ENCODE data around the gene ENAH. TPM values are rescaled to one million over a fixed set of nuclear protein-coding genes. Genes with fewer than 3 reads are reported as not detected.

ENAH gene
- total RNA-seq, 1 experiment from 2014 or later: 285 TPM

- Histone ChIP-seq H3T11ph (ENCODE audit: low read length) (no peak overlapping the region), H4K5ac (ENCODE audit: insufficient read length, low read depth, low read length) (no peak overlapping the region), H3K23ac (ENCODE audit: insufficient read length, low read depth, low read length) (no peak overlapping the region), H3K23me2 (ENCODE audit: insufficient read length, low read depth, low read length, poor library complexity, severe bottlenecking) (no peaks in the 10 kb centered on the region), H4K91ac (ENCODE audit: insufficient read length, low read depth, low read length) (no peak overlapping the region), H3K18ac (ENCODE audit: insufficient read length, low read depth, low read length) (no peak overlapping the region), H3K14ac (ENCODE audit: insufficient read depth, low read length) (no peak overlapping the region), H3K27ac (ENCODE audit: insufficient read length, low read depth, low read length) (no peak overlapping the region), H2BK15ac (ENCODE audit: low read depth, low read length) (no peak overlapping the region), H3K79me2 (ENCODE audit: insufficient read depth, low read length) (peaks cover 67% of the 10 kb centered on the region), H4K20me1 (ENCODE audit: control insufficient read depth, insufficient read depth, insufficient read length) (no peaks in the 10 kb centered on the region), H3K56ac (ENCODE audit: insufficient read length, low read depth, low read length) (no peak overlapping the region), H2AK5ac (ENCODE audit: insufficient read length, low read length) (no peak overlapping the region), H3K4ac (ENCODE audit: low read depth, low read length) (no peak overlapping the region), H2BK20ac (ENCODE audit: low read depth, low read length, poor library complexity, severe bottlenecking) (no peak overlapping the region), H3K27me3 (ENCODE audit: insufficient read depth, low read length) (no peaks in the 10 kb centered on the region), H2AFZ (ENCODE audit: low read length) (no peak overlapping the region), H3K9me3 (ENCODE audit: control insufficient read depth, low read depth, low read length) (no peaks in the 10 kb centered on the region), H3K79me1 (ENCODE audit: insufficient read depth, low read depth, low read length, poor library complexity, severe bottlenecking) (peaks cover 3% of the 10 kb centered on the region), H3K4me2 (ENCODE audit: insufficient read depth, insufficient read length, low read length) (no peak overlapping the region), H2BK12ac (ENCODE audit: insufficient read length, low read depth, low read length) (no peak overlapping the region), H2BK5ac (ENCODE audit: insufficient read length, low read length) (no peak overlapping the region), H3K9ac (ENCODE audit: extremely low read depth, insufficient read length, low read length) (no peak overlapping the region), H3K4me1 (ENCODE audit: insufficient read depth, low read length) (no peaks in the 10 kb centered on the region; the same call in 1 of the 2 replicates), H4K8ac (replicated peaks; ENCODE audit: insufficient read length, low read depth, low read length) (no peak overlapping the region), H2BK120ac (ENCODE audit: low read depth, low read length, poor library complexity, severe bottlenecking) (no peak overlapping the region)
- Mint-ChIP-seq H3K27me3 (ENCODE audit: low read depth) (no peaks in the 10 kb centered on the region), H3K4me1 (peaks cover 31 to 37% of the 10 kb centered on the region in 2 experiments), H3K9me3 (peaks cover 0 to 9% of the 10 kb centered on the region in 2 experiments; a peak in 3 of 5 replicates), H3K4me3 (no peak overlapping the region), H3K27ac (peak overlapping the region in 1 of 3 experiments; percentile 10; a peak in 1 of 7 replicates), H3K36me3 (ENCODE audit: insufficient read depth in 1 of 3, low read depth in 3 of 3) (peaks cover 27 to 61% (median 54%) of the 10 kb centered on the region in 3 experiments)
- no peak for TF ChIP-seq CTCF (conservative IDR thresholded peaks at IDR 0.05)
- DNase-seq: no peak
- whole genome bisulfite sequencing (ENCODE audit: extremely low coverage, insufficient read length, low lambda C conversion rate): no CpG with 5 or more reads among the region's 1 CpG
These were observed 8.3 kb downstream of the ENAH start for GRCh38 chr1:225644666-225645065.
